ENCODE measurements around the gene NFASC. TPM values are rescaled to one million over a fixed set of nuclear protein-coding genes. Genes with fewer than 3 reads are reported as not detected.

The NFASC gene
- total and polyA plus RNA-seq, 2 experiments from 2014 or later = 3.9 to 11.7 TPM

GRCh38 chr1:204930155-204930523 is 59.5 kb downstream of the NFASC start:
- no peaks in the 10 kb centered on the region; the same call in 1 of the 2 replicates for H3F3A ChIP-seq (replicated peaks; ENCODE audit: low read depth)
- ATAC-seq (no peak), DNase-seq (ENCODE audit: low spot score) (no peak)
- H3K79me2 ChIP-seq (replicated peaks; ENCODE audit: insufficient read depth) = no peaks in the 10 kb centered on the region
- H3K9me2 ChIP-seq (ENCODE audit: insufficient read depth) = 0 out of 2 replicates have a peak, but pooled peaks cover 3% of the 10 kb centered on the region
- Mint-ChIP-seq H3K9me3 (no peaks in the 10 kb centered on the region), H3K27ac (no peak overlapping the region), H3K27me3 (ENCODE audit: insufficient read depth, low read depth, poor library complexity) (peaks cover 3% of the 10 kb centered on the region), H3K36me3 (ENCODE audit: low read depth) (no peaks in the 10 kb centered on the region), H3K4me1 (peaks cover 23% of the 10 kb centered on the region), H3K4me3 (no peak overlapping the region)
- no peak for TF ChIP-seq ETS1 (IDR thresholded peaks at IDR 0.05)
- no peak for TF ChIP-seq EZH2phosphoT487 (IDR thresholded peaks at IDR 0.05; ENCODE audit: unreplicated experiment)
- TF ChIP-seq ZNF462 (CRISPR knock-in tag; IDR thresholded peaks at IDR 0.05) = no peak
- no peak for TF ChIP-seq EZH2 (IDR thresholded peaks at IDR 0.05; ENCODE audit: low read depth, unreplicated experiment)
- TF ChIP-seq CREB1 (CRISPR knock-in tag; IDR thresholded peaks at IDR 0.05; ENCODE audit: low read depth) = no peak
- no peak for TF ChIP-seq ZNF331 (CRISPR knock-in tag; IDR thresholded peaks at IDR 0.05; ENCODE audit: low read depth)
- TF ChIP-seq CTCF (conservative IDR thresholded peaks at IDR 0.05; ENCODE audit: low read depth in 2 of 2) = no peak
- TF ChIP-seq POLR2AphosphoS5 (IDR thresholded peaks at IDR 0.05; ENCODE audit: low read depth) = no peak
- no peak for TF ChIP-seq STAT1 (IDR thresholded peaks at IDR 0.05; ENCODE audit: unreplicated experiment)
- TF ChIP-seq REST (IDR thresholded peaks at IDR 0.05; ENCODE audit: unreplicated experiment) = no peak
- H3K4me3 ChIP-seq = no peak overlapping the region
- no peak overlapping the region for H3K27ac ChIP-seq (ENCODE audit: low read depth)
- no peaks in the 10 kb centered on the region for H4K20me1 ChIP-seq (replicated peaks; ENCODE audit: insufficient read depth)
- no peak overlapping the region for H2AFZ ChIP-seq
- H3K36me3 ChIP-seq (ENCODE audit: insufficient read depth) = no peaks in the 10 kb centered on the region
- H3K4me1 ChIP-seq (ENCODE audit: insufficient read depth) = peaks cover 49% of the 10 kb centered on the region
- H3K4me2 ChIP-seq = peak overlapping the region; percentile 51; the same call in 1 of the 2 replicates
- H3K27me3 ChIP-seq (ENCODE audit: insufficient read depth) = no peaks in the 10 kb centered on the region
